IPS-NIHi7 (cell line): ENCODE data around the gene VAV2.

ENCODE experiments used
- DNase-seq: peaks from one replicate; pipeline ENCODE4 v3.0.0; 2012; ENCODE audit warnings: mixed read lengths; ENCODE audit errors: extremely low spot score

The VAV2 gene

DNA sequence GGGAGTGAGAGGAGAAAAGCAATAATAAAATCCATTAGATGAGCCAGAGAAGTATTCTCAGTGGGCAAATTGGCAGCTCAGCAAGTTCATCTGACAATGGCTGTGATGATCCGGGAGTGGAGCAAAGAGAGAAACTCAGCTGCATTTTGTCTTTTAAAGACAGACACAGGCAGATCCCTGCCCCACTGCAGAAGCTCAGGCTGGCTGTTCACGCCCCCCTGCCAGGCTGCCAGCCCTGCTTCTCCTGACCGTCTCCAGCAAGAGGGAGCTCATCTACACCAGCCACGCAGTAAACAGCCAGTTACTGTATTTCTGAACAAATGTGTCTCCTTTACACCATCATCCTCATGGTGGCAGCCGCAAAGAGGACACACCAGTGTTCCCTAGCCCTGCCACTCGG lies 139.7 kb downstream of the VAV2 start:
- DNase-seq, result no peak

DNA sequence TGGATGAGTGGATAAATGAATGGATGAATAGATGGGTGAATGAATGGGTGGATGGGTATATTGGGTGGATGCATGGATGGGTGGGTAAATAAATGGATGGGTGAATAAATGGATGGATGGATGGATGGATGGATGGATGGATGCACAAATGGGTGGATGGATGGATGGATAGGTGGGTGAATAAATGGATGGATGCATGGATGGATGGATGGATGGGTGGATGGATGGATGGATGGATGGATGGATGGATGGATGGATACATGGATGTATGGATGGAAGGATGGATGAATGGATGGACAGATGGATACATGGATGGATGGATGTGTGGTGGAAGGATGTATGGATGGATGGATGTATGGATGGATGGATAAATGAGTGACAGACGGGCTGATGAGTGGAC lies 140.4 kb downstream of the VAV2 start:
- DNase-seq, result no peak

DNA sequence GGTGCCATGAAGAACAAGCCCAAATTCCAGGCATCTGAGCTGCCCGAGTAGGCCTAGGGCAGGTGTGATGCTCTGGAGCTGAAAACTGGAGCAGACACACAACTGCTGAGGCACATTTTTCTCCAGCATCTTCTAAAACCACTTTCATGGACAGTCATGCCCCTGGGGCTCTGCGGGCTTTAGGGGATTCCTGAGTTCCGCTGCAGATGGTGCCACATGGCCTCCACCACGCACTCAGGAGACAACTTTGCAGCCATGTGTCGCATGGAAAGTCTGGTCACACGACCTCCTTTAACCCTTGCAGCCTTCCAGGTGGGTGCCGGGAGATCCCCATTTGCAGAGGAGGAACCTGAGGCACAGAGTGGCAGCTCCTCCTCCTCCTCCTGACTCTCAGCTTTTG lies 141.2 kb downstream of the VAV2 start:
- DNase-seq, result no peak

DNA sequence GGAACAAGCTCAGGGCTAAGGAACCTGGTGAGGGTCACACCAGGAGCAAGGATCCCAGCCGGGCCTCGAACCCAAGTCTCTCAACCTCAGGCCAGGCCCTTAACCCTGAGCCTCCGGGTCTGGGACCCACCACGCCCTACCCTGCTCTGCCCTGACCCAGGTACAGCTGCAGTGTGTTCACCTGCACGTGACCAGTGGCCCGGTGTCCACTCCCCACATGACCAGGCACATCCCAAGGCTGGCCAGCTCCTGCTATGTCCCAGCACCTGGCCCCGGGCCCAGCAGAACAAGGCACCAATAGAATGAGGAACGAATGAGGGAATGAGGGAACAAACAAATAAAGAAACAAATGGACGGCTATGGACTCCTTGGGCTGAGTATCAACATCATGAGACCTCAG lies 142.0 kb downstream of the VAV2 start:
- no peak for DNase-seq

DNA sequence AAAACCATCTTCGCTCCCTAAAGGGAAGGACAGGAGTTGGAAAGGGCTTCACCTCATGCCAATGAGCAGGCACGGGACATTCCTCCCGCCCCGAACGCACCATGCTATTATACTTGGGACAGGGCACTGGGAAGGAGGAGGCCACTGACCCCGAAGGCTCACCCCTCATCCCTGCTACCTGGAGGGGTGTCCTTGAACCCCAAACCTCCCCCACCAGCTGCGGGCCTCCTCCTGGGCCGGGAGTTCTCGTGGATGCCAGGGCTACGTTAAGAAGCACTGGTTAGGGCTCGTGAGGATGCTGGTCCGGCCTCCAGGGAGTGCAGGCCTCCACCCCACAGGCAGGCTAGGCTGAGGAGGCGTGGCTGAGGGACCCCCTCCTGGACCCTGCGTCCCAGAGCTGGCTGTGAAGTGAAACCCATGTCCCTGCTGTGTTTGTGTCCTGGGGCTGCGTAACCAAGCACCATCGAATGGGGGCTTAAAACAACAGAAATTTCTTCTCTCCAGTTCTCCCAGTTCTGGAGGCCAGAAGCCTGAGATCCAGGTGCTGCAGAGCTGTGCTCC lies 142.9 kb downstream of the VAV2 start:
- DNase-seq, result no peak

DNA sequence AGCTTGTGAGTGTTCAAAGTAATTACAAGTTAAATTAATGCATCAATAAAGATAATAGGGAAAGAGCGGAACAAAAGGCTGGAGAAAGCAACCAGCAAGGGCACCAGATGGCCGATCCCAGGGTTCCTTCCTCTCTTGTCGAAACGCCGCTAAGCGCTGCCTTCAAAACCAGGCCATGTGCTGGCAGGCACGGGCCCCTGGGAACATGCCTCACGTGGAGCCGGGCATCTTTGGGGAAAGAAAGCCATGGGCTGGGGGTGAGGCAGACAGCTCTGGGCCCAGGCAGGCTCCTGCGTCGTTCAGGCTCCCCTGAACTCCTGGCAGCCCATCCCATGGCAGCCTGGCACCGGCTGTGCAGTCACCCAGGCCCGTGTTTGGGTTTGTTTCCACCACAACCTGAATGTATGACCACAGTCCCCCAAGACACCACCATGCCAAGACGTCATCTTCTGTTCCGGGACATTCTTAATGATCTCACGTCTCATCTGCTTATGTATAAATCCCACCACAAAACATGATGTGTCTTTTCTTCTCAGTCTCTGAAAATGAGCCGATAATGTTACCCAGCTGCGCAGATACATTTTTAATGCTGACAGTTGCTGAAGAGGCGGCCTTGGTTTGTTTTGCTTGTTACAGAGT lies 143.5 kb downstream of the VAV2 start:
- DNase-seq, result no peak

DNA sequence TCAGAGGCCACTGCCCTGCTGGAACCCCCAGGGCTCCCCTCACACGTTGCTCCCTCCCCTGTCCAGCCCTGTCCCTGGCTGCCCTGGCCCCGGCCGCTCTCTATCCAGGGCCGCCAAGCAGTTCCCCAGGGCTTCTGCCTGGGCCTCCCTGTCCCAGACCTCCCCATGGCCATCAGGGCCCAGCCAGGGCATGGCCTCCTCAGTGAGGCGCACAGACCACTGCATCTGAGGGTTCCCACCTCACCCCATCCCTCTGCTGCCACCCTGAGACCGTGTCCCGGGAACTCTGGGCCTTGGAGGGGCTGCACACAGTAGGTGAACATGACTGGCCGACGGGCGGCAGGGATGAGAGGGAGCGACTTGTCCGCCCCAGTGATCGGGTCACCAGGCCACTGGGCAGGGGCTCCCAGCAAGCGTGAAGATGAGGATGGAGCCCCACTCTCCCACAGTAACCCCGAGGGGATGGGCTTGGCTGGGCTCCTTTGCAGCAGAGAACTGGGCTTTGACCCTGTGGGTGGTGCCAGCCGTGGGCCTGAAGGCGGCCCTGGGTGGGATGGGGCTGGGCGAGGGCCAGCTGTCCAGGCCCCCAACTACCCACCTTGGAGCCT lies 145.5 kb downstream of the VAV2 start:
- no peak for DNase-seq

DNA sequence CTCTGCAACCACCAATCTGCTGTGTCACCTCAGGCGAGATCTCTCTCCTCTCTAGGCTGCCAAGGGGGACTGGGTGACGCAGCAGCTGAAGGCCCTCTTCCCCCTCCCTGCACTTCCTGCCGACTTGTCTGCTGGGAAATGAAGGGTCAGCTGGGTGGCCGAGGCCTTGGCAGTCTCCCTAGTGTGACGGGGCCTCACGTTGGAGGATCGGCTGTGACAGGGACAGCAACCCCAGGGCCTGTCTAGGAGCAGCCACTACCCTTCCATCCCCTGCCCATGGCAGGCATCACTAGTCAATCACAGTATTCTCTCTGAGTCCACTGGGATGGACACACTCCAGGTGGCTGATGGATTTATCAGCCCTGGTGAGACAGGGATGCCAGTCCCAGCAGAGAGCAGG lies 146.7 kb downstream of the VAV2 start:
- no peak for DNase-seq

DNA sequence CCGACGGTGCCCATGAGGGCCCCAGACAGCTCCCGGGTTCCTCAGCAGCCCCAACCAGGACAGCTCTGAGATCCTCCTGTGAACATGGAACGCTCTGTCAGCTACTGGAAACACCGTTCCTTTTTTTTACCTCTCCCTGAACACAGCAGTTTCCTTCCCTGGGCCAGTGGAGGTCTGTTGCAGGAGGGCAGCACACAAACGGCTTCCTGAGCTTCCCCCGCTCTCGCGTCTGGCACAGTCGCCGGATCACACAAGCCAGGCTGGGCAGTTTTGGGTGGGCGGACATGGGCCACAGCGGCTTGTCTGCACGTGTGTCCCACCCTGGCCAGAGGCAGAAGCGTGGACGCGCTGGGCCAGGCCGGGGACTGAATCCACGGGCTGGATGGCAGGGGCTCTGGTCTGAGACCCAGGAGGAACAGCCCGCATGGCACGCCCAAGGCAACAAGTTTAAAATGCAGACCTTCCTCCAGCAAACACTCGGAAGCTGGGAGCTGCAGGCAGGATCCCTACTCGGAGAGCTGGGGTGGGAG lies 147.2 kb downstream of the VAV2 start:
- DNase-seq, result no peak

DNA sequence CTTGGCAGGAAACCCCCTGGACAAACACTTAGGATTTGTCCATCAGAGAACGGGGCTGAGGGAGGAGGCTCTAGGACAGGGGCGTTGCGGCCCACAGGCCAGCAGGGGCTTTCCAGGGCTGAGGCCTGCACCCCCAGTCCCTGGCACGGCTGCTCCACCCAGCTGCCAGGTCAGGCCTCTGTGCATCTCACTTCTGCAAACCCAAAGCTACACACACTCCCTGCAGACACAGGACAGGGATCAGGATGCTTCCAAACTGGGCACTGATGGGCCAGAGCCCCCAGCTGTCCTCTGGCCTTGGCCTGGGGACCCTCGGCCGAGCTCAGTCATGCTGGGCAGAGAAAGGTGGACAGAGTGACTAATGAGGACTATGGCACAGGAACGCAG lies 147.7 kb downstream of the VAV2 start:
- DNase-seq, result no peak

DNA sequence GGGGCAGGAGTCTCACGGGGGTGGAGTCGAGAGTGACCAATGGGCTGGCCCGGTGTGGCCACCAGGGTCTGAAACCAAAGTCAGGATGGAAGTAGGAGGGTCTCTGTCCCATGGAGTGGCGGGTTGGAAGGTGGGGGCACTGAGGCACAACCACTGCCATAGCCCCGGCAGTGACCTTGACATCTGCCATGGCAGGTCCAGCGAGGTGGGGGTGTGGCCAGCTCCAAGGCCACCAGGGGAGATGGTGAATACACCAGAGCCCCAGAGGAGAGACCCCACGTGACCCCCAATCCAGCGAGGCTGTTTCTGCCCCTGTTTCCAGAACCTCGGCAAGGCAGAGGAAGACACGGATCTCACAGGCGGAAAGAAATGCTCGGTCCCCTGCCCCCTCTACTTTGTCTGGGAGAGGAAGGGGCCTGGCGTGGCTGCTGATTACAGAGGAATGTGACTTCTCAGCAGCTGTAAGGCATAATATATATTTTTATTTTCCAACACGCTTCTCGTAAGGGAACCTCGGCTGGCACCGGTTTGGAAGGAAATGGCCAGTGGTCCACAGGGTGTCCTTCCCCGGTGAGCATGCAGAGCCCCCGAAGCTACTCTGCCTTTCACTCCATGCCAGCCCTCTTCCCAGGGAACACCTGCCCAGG lies 148.2 kb downstream of the VAV2 start:
- no peak for DNase-seq

DNA sequence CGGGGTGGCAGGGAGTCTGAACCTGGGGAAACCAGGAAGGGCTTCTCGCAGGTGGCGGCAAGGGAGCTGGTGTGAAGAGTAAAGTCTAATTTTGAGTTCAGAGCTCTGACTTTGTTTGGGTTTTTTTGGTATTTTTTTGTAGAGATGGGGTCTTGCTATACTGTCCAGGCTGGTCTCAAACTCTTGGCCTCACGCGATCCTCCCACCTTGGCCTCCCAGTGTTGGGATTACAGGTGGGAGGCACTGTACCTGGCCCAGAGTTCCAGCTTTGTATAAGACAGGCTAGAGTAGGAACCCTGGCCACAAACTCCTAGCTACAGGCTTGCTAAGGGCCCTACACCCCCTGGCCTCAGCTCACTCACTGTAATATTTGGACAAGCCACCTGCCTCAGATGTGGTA lies 148.9 kb downstream of the VAV2 start:
- no peak for DNase-seq

DNA sequence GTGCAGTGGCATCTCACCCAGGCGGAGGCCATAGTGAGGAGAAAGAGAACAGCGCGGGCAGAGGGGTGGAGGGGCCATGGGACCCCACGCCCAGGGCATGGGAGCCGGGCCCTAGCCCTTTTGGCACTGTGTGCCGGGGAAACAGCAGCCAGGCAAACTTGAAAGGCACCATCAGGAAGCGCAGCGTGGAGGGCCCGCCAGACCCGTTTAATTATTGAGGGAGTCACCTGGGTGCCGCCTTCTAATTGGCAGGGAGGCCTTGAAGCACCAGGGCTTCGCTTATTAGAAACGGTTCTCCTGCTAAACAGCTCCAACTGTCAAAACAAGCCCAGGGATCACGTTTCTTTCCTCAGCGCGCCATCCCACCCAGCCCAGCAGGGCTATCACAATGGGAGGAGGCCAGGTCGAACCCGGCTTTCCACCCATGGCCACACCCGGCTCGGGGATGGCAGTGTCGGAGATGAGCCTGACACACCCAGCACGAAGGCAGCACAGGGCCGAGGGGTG lies 149.3 kb downstream of the VAV2 start:
- DNase-seq, result no peak

DNA sequence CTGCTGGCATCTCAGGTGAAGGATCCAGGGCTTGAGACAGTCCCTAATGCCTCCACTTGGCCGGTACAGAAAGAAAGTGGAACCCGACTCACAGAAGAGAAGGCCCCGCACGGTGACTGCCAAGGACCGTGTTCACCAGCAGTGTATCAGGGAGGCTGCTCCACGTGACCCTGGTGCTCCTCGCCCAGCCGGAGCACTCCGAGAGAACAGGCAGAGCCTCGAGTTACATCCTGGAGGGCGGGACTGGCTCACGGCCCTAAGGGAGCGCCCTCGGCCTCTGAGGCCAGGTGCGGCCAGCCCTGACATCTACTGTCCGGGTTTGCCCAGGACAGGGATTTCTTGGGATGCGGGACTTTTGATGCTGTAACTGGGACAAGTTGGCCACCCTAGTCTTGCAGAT lies 149.9 kb downstream of the VAV2 start:
- peak; percentile 73 for DNase-seq

DNA sequence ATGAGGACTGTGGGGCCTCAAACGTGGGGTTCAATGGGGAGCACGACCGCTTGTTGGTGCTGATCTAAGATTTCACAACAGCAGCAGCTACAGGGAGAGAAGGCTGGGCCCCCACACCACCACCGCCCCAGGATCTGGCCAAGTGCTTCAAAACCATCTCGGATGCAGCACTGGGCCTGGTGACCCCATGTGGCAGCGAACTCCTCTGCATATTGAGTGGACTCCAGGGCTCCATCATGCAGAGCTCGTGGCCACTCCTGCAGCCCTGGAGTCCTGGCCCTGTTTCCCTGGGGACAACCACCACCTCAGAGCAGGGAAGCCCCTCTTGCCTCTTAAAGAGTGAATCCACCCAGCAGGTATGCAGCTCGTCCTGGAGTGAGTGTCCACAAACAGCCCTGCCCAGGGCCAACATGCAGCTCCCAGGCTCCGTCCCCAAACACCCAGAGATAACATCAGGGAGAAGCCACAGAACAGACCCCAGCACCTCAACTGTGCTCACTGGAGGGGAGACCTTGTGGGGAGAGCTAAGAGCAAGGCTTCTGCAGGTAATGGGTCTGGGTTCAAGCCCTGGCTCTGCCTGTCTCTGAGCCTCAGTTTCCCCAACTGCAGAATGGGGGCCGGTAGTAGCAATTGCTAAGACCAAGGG lies 150.8 kb downstream of the VAV2 start:
- DNase-seq, result no peak

DNA sequence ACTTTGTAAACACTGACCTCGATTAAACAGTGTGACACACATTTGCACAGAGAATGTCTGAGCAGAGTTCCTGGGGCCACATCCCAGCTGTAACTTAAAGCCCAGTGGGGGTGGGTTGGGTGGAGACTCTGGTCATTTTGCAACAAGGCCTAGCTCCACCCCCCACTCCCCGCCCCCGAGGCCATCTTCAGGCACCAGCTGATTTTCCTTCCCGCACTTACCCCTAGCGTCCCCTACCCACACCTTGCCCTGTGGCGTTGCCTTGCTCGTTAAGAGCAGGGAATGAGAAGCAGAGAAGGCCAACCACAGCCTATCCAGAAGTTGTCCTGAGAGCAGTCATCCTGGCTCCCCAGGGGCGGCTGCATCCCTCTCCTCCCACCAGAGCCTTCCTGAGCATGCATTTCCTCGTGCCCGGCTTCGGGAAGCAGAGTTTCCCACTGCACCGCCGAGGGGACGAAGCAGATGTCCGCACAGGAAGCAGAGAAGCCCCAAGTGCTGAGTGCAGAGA lies 152.2 kb downstream of the VAV2 start:
- DNase-seq, result peak; percentile 86

DNA sequence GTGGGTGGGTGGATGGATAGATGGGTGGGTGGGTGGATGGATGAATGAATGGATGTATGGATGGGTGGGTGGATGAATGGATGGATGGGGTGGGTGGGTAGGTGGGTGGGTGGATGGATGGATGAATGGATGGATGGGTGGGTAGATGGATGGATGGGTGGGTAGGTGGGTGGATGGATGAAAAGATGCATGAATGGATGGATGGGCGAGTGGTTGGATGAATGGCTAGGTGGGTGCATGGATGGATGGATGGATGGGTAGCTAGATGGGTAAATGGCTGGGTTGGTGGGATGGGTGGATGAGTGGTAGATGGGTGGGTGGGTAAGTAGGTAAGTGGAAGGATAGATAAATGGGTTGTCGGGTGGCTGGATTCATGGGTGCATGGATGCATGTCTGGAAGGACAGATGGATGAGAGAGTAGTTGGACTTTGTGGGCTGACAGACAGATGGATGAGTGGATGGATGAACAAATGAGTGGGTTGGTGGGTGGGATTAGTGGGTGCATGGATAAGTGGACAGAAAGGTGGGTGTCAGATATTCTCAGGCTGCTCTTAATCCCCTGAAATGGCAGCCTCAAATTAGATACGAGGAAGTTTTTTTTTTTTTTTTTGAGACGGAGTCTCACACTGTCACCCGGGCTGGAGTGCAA lies 153.1 kb downstream of the VAV2 start:
- no peak for DNase-seq

DNA sequence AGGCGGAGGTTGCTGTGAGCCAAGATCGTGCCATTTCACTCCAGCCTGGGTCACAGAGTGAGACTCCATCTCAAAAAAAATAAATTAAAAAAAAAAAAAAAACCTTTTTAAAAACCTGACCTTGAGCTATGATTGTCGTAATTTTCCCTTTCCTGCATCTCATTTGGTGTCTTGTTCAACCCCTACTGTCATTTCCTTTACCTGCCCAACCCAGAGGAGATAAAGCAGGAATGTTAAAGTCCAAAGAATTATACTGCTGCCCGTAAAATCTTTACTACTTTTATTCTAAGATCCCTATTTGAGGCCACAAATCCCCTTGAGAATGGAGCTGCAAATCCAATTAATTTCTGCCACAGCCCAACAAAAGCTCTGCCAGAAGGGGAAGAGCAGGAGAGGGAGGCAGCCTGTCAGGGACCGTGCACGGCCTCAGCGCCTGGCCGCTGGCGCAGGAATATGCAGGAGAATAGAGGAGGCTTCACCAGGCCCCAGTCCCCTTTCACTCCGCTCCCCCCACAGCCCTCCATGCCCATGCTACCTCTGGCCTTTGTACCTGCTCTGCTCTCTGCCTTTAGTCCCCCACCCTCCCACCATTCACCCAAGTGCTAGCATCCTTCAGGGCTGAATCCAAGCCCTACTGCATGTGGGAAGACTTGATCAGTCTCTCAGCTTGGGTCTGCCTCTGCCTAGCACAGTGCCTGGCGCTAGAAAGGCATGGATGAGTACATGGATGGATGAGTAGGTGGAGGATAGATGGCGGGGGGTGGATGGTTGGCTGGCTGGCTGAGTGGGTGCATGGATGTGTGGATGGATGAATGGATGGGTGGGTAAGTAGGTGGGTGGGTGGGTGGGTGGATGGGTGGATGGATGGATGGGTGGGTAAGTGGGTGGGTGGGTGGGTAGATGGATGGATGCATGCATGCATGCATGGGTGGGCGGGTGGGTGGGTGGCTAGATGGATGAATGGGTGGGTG lies 154.2 kb downstream of the VAV2 start:
- DNase-seq, result no peak

DNA sequence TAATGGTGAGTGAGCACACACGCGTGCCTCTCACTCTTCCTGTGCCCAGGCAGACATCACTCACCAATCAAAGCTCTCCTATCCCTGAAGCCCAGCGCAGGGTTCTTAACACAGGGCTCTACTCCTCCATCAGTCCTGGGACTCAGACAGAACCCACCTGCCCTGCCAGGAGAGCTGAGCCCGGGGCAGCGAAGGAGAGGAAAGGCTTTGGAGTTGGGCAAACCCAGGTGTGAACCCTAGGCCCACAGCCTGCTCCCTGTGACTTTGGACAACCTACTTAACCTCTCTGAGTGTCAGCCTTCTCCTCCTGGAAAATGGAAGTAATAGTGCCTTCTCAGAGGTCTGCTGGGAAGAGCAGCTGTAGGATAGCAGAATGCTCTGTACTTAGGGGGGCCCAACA lies 155.3 kb downstream of the VAV2 start:
- no peak for DNase-seq

DNA sequence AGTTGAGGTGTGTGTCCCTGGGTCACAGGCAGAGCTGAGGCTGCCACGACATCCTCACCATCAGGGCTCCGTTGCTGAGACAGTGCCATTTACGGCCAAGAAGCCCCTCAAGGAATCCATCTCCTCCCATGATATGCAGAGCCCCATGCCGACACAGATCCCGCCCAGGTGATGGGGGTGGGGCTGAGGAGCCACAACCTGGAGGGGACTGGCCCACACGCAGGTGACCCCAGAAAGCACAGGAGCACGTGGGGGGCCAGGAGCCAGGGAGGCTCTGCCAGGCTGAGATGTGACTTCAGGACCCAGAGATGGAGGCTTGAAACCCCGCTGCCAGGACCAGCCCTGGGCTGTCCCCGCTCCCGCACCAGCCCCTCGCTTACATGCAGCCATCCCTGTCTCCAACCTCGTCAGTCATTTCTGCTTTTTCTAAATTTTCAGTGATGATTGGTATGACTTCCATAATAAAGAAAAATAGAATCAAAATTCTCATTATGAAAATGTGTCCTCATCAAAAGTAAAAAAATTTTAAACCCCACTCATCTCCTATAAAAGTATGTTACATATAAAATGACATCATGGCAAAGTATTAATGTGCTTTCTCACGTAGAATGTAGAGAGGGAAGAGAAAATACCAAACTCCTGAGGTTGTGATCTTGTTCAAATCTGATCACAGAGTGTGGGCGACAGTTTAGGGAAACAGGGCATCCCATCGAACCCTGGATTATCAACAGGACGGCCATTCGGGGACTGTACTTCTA lies 155.9 kb downstream of the VAV2 start:
- no peak for DNase-seq
